IPS-NIHi7 (cell line): ENCODE results near the gene VASN.

ENCODE experiments used
- DNase-seq: peaks from one replicate; pipeline ENCODE4 v3.0.0; 2012; ENCODE audit warnings: mixed read lengths; ENCODE audit errors: extremely low spot score

Gene VASN

DNA sequence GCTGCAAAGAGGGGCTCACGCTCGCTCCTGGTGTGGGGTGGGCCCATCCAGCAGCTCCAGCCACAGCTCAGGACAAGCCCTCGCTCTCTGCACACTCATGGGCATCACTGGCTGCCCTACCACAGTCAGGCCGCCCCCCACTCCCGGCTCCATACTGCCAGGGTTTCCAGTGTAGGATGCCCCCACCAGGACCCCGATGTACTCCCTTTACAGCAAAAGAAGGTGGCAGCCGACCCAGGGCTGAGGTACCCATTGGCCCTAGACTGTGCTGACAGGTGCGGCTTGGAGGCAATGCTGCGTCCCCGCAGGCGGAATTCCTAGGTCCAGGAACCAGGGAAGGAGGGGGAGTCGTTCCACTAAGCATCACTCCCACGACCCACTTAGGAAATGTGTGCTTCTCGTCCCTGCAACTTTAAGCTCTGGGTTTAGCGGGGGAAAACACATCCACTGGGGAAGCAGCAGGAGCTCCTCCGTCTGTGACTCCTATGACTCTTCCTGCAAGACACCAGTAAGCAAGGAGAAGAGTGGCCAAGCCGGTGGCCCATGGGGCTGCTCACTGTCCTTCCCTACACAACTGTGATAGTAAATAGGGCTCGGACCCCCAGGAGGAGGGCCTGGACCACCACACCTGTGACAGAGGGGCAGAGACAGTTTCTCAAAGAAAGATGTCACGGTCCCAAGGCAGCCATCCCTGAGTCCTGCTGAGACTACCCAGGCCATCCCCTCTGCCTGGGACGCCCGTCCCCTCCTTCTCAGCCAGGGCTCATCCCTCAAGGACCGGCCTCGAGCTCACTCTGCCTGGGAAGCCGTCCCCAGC is 31.7 kb downstream of the VASN start:
- no peak for DNase-seq

- DNase-seq = peak; percentile 91
Measured at GRCh38 chr16:4404247-4404966, 32.8 kb downstream of the VASN start.

DNA sequence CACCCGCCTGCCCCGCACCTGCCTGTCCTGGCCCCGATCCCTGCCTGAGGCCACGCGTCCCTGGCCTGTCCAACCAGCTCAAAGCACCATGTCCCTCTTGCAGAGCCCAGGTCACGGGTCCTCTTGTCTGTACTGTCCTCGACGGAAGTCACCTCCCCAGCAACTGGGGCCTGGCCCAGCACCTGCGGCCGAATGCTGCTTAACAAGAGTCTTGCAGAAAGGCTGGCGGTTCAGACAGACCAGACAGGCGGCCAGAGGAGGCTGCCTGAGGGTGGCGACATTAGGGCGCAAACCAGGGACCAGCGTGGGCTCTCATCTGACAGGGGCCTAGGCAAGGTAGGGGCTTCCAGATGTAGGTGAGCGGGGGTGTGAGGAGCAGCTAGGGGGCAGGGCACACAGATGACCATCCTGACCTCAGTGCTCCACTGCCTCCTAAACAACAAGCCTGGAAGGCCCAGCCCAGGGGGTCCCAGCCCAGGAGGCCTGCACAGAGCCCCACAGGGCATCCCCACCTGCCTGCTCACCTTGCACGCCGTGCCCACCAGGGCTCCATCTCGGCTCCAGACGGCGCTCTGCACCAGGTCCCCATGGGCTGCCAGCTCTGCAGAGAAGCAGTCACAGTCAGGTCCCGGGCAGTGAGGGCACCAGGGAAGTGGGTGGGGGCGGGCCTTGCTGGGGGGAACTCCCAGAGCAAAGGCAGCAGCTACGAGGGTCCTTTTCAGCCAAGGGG is 33.5 kb downstream of the VASN start:
- no peak for DNase-seq

DNA sequence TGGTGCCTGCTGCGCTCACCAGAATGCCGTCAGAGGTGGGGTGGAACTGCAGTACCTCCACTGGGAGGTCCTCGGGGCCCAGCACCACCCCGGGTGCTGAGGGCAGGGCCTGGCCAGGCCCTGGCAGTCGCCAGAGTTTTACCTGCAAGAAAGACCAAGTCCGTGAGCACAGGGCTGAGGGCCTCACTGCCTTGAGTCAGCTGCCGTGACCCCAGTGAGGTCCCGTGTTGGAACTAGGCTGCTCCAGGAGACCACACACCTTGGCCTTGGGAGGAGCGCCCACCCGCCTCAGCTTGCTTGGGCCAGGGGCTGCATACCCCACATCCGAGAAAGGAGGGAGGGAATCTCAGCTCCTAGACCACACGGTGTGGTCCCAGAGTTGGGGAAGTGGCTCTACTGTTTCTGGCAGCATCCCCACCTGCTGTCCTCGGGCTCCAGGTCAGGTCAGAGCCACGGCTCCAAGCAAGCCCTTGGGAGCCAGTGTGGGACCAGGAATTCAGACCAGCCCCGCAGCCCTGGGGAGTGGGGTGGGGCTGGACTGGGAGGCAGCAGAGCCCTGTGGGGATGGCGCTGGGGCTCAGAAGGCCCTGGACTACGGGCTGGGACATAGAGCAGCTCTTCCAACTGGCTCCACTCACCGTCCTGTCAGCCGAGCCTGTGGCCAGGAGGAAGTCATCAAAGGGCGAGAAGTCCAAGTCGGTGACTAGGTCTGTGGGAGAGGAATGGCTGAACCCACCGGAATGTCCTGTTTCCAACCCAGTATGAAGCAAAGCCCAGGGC is 36.1 kb downstream of the VASN start:
- no peak for DNase-seq

DNA sequence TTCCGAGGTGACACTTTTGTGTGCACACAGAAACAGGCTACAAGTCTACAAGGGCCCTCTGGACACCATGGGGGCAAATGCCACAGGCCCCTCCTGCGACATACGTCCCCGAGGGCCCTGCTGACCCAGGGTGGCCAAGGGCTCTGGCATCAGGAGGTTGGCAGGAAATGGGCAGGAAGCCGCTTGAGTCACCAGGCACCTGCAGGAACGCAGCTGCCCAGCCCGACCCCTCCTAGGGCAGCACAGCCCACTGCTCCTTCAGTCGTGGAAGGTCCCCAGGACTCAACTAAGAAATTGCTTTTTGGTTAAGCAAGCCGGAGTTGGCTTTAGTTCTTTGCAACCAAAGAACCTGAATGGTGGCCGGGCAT is 36.7 kb downstream of the VASN start:
- no peak for DNase-seq

GRCh38 chr16:4409081-4409932 is 37.7 kb downstream of the VASN start:
- no peak for DNase-seq

DNA sequence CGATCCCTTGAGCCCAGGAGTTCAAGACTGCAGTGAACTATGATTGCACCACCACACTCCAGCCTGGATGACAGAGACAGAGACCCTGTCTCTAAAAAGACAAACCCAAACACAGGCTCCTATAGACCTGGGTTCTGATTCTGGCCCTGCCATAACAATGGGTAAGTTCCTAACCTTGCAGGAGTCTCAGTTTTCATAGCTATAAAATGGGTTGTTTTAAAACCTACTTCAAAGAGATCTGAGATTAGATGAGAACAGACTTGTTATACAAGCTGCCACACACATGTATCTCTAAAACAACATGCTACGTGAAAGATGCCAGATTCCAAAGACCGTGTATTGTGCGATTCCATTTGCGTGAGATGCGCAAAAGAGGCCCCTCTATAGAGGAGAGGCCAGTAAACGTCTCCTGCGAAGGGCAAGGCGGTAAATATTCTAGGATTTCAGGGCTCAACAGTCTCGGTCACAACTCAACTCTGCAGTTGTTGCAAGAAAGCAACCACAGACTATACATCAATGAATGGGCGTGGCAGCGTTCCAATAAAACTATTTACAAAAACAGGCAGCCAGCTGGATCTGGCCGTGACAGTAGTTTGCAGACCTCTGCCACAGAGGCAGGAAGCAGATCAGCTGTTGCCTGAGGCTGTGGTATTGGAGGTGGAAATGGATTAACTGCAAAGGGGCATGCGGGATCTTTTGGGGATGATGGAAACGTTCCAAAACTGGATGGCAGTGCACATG is 38.9 kb downstream of the VASN start:
- no peak for DNase-seq

GRCh38 chr16:4411684-4412083 is 40.0 kb downstream of the VASN start:
- no peak for DNase-seq

- no peak for DNase-seq
Measured at GRCh38 chr16:4412159-4412558, 40.5 kb downstream of the VASN start.

- no peak for DNase-seq
Measured at GRCh38 chr16:4412854-4413253, 41.2 kb downstream of the VASN start.

GRCh38 chr16:4414187-4414917 is 42.7 kb downstream of the VASN start:
- DNase-seq = no peak

DNA sequence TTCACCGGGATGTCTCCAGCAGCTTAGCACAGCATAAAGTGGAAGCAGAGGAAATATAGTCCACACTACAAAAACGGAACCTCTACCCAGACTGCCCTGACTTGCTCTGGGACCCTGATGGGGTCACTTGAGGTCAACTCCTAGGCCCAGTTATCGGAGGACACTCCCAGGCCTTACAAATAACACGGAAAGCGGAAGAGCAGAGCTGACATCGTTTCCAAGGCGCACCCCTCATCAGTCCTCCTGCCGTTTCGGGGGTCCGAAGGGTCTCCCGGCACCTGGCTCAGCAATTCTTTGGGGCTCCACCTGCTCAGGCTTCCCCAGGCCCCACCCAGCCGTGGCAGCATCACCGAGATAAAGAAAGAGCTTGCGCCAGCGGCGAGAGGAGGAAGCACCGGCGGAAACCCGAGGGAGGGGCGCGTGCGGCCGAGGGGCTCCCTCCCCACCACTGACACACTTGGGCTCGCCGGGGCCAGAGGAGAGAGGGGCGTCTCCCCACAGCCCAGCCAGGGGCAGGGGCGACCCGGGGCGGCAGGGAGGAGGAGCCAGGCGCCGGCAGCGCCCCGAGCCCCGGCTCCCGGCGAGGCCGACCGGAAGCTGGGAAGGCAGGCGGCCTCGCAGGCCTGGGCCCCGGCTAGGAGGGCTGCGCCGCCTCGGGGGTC is 44.0 kb downstream of the VASN start:
- DNase-seq = peak; percentile 42

DNA sequence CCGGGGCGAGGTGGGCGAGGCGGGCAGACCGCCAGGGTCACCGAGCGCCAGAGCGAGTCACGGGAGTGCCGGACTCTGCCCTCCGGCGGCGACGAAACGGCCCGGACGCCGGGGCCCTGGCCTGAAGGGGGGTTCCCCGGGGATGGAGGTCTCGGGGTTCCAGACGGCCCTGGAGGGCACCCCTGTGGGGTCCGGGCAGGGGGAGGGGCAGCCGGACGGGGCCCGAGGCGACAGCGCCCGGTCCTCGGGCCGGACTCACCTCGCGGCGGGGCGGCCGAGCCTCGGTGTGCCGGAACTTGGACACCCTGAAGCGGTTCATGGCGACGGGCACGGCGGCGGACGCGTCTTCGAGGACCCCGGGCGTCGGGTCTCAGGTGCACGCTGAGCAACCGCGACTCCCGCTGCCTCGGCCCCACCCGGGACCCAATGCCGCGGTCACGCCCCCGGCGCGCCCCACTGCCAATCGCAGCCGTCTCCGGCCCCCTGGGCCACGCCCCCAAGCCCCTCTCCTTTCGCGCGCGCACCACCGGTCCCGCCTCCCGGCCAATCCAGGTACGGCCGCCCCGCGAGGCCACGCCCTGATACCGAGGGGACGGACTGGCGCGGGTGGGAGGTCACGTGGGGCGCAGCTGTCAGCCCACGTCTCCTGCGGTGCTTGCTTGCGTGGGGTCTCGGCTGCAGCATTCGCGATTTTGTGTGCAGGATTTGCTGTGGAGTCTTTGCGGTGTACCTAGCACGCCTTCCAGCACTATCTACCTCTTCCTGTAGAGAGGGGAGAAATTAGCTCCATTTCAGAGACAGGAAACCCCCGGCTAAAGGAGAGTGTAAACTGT is 44.8 kb downstream of the VASN start, which contains the start of gene CORO7:
TSS of gene CORO7 (minus strand) at position 397 of the 833 bp plus-strand sequence. CDS start at position 319, 78 bp downstream.
- DNase-seq = peak; percentile 96

GRCh38 chr16:4419402-4419959 is 47.8 kb downstream of the VASN start:
- no peak for DNase-seq

- DNase-seq = no peak
Measured at GRCh38 chr16:4420505-4421105, 49.0 kb downstream of the VASN start.

GRCh38 chr16:4425378-4426020 is 53.9 kb downstream of the VASN start, which contains the start of gene DNAJA3:
DNAJA3 (plus strand) TSS chr16:4425868; CDS start chr16:4425882, 14 bp downstream.
- DNase-seq = peak; percentile 100
